ENCODE measurements around the gene STXBP6.

GRCh38 chr14:25015761-25016160, 34.2 kb downstream of the STXBP6 start:
- TF ChIP-seq CTCF (conservative IDR thresholded peaks at IDR 0.05; ENCODE audit: low read depth, low read length) (no peak), EZH2 (IDR thresholded peaks at IDR 0.05; ENCODE audit: borderline replicate concordance, low read depth, low read length, poor library complexity, severe bottlenecking) (no peak)
